SIG-M5 (cell line): ENCODE results near the gene ULBP2.
"Not testable (repeated sequence)": the region's sequence is repeated elsewhere in the genome, so short reads cannot be mapped to it uniquely, and the experiment has no call there.

Experiments
- DNase-seq: peaks from one replicate; lab custom pipeline; 2025; lab: John Stamatoyannopoulos, UW

The ULBP2 gene

DNA sequence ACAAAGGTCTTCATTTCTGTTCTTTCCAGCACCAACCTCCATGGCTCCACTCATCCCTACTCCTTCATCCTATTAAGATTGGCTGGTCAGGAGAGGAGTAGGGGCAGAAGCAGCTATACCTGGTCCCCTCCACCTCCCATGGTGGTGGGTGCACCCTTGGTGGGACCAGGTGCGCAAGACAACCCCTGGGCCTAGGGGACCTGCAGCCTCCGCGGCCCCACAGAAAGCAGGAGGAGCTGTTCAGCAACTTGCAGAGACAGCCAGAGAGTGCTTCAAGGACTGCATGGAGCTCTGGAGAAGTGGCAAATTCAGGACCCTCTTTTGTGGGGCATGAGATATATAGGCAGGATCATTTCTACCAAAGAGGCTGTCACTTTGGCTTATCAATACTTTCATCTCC, 9.8 kb downstream of the ULBP2 start:
- no peak for DNase-seq

DNA sequence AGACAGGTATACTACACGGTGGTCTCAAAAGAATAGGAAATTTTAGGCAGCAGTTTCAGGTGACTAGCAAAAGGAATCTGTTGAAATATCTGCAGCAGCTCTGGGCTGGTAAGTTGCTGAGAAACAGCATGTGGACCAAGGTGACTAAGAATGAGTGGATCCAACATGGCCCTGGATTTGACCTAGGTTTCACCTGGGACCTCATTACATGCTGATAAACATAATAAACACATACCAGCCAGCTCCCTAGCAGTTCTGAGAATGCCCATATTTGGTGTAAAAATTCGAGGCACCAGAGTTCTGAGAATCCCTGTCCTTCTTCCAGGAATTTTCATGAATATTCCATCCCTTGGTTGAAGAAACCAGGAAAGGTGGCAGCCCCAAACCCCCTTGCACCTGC, 11.6 kb downstream of the ULBP2 start:
- DNase-seq: not testable (repeated sequence)

- DNase-seq: not testable (repeated sequence)
These were observed 12.1 kb downstream of the ULBP2 start for GRCh38 chr6:149953934-149954327.

- DNase-seq: not testable (repeated sequence)
These were observed 12.6 kb downstream of the ULBP2 start for GRCh38 chr6:149954328-149954983.

DNA sequence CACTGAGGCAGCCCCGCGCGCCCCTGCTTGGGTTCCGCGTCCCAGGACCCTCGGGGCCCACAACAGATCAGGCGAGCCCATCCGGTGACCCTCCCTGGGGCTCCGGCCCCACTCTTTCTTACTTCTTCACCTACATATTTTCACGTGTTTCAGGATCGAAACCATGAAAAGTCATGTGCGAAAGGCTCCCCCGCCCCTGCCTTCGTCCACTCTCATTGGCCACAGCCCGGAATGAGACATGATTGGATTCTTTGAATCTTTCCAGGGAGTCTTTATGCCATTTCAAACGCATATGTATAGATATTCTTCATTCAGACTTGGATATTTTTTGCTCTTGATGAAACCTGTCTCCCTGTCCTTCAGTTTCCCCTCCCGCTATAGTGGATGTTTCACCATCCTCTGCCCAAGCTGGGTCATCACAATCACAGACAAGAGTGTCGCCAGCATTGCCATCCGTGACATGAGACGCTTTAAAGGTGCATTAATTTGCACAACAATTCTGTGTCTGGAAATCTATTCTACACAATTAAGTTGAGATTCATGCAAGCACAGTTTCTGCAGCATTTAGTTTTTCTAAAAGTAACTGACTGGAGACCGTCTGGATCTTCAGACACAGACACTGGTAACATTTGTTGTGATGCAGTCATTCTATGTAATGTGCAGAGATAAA, 13.3 kb downstream of the ULBP2 start:
- not testable (repeated sequence) for DNase-seq

DNA sequence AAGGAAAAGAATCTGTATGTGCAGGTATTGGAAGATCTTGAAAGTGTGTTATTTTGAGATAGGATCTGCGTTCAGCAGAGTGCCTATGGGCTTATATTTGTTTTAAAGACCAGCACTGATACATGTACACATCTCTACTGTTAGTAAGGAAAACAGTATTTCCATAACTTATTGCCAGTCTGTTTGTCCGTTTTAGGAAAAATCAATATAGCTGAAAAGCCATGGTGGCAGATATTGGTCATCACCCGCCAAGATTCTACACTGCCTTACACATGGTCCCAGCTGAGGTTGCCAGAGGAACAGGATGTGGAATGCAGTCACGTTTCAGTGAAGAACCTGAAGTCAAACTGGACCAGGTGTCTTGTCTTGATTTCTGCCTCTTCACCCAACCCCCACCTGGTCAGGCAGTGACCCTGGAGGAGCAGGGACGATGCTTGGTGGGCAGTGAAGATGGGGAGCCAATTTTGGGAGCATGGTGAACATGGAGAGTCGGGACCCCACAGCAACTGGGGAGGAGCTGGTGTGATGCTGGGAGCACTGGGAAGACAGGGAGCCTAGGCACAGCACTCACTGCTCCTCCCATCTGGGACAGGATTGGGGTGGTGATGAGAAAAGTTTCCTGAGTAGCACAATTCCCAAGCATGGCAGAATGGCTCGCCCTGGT, 14.0 kb downstream of the ULBP2 start:
- DNase-seq: not testable (repeated sequence)

DNA sequence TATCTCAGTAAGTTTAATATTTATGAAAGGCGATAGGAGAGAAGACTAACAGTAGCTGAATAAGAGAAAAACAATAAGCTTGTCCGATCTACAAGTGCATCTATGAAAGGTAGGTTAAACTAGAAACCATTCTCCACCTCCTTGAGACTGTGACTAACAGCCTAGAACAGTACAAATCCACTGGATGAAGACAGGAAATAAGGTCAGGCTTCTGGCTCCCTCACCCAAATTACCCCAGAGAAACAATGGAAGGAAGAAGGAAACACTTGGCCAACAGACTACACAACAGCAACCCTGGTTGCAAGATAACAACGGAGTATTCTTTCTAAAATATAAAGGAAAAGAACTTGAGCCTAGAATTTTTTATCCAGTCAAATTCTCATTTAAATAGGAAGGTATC, 16.3 kb downstream of the ULBP2 start:
- DNase-seq: not testable (repeated sequence)

DNA sequence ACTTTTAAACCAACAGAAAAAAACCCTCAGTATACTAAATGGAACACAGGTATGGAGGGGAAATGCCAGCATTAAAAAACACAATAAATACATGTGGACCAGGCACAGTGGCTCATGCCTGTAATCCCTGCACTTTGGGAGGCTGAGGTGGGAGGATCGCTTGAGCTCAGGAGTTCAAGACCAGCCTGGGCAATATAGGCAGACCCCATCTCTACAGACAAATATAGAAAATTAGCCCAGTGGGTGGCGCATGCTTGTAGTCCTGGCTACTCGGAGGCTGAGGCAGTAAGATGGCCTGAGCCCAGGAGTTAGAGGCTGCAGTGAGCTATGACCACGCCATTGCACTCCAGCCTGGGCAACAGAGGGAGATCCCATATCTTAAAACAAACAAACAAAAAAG, 18.0 kb downstream of the ULBP2 start:
- DNase-seq: not testable (repeated sequence)

DNA sequence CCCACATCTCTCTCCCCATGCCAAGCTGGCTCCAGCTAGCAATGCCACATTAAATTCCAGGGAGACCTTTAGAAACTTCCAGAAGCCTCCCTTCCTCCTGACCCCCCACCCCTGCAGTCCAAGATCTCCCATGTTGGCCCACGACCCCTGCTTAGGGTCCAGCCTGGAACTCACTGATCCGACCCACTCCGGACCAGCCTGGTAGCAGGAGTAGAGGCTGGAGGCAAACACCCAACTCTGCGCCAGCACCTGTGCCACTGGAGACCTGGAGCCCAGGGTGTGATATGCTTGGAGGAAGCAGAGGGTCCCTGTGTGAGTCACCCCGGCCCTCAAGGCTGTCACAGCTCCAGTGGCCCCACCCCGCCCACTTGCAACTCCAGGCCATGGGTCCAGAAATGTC, 18.7 kb downstream of the ULBP2 start:
- no peak for DNase-seq

DNA sequence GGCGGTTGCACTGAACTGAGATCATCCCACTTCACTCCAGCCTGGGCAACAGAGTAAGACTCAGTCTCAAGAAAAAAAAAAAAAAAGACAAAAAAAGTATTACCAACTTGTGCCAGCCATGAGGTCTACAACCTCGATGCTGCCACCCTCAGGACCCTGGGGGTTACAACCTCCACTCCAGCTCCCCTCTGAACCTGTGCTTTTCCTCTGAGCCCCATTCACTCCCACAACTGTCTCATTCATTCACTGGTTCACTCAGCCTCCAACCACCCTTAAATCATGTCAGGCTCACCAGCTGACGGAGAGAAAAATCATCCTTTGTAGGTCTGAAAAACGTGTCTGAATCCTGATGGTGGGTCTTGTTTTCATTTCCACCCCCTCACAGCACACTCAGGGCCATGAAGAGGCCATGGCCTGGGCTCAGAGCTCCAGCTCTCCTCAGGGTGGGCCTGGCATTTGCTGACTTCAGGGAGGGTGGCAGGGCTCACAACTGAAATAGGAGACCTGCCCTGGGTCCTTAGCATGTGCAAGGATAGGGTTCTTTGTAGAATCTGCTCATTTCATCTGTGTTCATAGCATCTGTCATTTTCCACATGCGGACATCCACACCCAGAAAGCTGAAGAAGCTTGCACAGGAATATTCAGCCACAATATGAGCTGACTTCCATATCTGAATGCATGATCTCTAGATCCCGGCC, 20.1 kb downstream of the ULBP2 start:
- DNase-seq: no peak

DNA sequence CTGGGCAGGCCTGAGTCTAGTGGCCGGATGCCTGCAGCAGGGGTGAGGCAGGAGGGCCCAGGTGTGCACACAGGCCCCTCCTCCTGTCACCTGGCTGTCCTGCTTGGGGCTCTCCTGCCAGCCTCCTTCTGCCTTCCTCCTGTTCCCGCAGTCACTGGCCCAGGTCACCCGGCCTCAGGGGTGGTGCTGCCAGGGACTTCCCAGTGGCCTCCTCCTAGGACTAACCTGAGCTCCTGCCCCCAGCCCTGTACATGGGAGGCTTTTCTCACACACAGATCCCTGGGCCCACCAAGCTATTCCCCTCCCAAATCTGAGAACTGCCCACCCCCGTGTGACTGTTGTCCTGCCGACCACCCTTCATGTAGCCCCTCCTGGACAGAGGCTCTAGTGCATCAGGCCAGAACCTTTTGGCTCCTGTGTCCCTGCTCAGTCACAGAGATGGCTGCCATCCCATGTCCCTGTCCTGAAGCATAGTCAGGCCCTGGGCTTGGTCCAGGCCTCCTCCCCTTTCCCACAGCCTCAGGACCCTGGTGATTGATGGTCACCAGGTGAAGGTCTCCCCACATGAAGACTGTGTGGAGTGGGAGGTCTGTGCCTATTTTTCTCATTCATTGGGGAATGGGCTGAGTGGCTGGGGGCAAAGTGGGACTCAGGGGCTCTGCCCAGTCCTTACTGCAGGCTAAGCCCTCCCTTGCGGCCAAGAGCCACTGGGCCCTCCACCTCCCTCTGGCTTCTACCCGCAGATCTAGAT, 20.8 kb downstream of the ULBP2 start:
- no peak for DNase-seq

- DNase-seq: no peak
These were observed 21.3 kb downstream of the ULBP2 start for GRCh38 chr6:149963212-149963461.

DNA sequence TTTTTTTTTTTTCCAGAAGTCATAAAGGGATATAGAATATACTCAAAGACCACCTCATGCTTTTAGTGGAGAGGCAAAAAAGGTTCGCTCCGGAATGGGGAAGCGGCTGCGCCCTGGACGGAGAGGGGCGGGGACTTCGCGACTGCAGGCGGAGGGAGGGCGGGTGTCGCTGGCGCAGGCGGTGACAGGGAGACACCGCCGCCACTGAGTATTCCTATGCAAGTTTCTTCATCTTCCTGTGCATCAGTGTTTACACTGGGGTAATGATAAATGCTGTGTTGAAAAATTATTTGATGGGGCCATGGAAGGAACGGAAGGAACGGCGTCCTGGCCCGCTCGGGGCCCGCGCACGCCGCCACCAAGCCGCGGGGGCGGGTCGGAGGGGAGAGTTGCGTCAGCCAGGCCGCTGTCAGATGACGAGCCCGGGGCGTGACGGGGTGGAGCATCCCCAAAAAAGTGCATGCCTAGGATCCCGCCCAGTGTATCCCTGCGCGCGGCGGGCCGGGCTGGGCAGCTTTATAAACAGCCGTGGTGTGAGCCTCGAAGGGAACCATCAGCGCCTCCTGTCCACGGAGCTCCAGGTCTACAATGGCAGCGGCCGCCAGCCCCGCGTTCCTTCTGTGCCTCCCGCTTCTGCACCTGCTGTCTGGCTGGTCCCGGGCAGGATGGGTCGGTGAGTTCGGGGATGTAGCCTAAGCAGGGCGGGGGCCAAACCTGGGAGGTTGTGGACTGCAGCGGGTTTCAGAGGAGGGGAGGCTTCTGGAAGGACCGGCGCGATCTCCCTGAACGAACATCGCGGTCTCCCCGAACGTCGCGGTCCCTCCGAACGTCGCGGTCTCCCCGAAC, 21.9 kb downstream of the ULBP2 start, which contains the start of gene ULBP1:
TSS of gene ULBP1 (plus strand) at position 482 of the 846 bp plus-strand sequence. CDS start at position 589, 107 bp downstream.
- peak; percentile 31 for DNase-seq

DNA sequence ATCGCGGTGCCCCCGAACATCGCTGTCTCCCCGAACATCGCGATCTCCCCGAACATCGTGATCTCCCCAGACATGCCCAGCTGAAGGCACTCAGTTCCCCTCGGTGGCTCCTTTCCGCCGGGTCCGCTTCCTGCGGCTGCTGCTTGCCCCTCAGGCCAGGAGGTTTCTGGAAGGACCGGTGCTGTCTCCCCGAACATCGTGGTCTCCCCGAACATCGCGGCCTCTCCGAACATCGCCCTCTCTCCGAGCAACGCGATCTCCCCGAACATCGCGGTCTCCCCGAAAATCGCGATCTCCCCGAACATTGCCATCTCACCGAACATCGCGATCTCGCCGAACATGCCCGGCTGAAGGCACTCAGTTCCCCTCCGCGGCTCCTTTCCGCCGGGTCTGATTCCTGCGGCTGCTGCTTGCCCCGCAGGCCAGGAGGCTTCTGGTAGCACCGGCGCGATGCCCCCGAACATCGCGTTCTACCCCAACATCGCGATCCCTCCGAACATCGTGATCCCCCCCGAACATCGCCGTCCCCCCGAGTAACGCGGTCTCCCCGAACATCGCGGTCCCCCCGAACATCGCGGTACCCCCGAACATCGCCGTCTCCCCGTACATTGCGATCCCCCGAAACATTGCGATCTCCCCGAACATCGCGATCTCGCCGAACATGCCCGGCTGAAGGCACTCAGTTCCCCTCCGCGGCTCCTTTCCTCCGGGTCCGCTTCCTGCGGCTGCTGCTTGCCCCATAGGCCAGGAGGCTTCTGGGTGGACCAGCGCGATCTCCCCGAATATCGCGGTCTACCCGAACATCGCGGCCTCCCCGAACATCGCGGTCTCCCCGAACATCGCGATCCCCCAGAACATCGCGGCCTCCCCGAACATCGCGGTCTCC, 22.7 kb downstream of the ULBP2 start:
- DNase-seq: no peak

- no peak for DNase-seq
These were observed 23.6 kb downstream of the ULBP2 start for GRCh38 chr6:149965194-149966020.

DNA sequence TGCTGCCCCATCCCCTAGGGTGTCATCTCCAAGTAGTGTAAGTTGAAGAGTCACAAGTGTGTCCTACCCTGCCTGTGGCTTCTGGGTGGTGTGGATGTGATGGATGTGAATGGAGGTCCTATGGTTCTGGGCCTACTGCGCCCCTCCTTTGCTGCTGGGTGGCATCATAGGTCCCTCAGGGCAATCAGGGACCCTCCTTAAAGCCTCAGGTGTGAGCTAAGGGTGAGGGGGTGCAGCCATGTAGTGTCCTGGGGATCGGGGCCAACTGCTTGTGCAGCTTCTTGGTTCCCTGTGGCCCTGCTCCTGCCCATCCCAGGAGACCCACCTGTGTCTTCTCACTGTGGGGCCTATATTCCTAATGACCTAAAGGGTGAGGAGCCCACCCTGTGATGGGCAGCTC, 24.5 kb downstream of the ULBP2 start:
- DNase-seq: not testable (repeated sequence)

DNA sequence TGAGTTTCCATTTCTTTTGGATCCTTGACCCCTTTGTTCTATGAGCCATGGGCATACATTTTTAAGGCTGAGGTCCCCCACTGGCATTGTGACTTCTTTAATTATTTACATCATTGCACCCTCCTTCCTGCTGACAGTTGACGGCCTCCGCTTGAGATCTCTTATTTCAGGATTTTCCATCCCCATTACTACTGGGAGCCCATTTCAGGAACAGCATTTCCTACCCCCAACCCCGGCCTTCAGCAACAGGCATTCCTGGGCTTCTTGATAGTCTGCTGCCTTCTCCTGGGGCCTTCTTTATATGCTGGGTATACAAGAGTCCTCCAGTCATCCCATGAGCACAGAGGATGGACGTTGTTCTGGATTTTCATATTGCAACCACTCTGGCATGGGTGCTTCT, 25.8 kb downstream of the ULBP2 start:
- no peak for DNase-seq

- not testable (repeated sequence) for DNase-seq
These were observed 26.2 kb downstream of the ULBP2 start for GRCh38 chr6:149967999-149968398.

DNA sequence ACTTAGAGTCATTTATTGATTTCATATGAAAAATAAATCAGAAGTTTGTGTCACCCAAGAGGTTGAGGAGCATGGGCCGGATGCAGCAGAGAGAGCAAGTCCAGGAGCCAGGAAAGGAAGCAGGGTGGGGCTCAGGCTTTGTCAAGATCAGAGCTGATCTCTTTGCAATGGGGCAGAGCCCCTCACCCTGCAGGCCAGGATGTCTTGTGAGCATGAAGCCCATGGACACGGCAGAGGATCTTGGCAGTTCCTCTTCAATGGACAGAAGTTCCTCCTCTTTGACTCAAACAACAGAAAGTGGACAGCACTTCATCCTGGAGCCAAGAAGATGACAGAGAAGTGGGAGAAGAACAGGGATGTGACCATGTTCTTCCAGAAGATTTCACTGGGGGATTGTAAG, 27.1 kb downstream of the ULBP2 start:
- DNase-seq: not testable (repeated sequence)
